SK-N-SH treated with all-trans-retinoic acid at 6 μM for 48 hours (cell line): Measurements from ENCODE around the gene FGGY.

Experiments used
- ATAC-seq: fragments of 200-7000 bp; cut with Tn5 transposase; 3 replicates; pipeline ENCODE4 v1.9.1; 2020; ENCODE audit warnings: mild to moderate bottlenecking, moderate library complexity
- ARNTL ChIP-seq: fragments of 450-650 bp; formaldehyde crosslinking; IDR thresholded peaks from 2 replicates; pipeline ENCODE4 v1.5.0; 2020; ENCODE audit warnings: low read depth, mild to moderate bottlenecking, moderate library complexity, borderline replicate concordance
- BACH2 ChIP-seq: fragments of 250-450 bp; sonication (Bioruptor Pico); IDR thresholded peaks from 2 replicates; pipeline ENCODE4 v1.9.0; 2021; ENCODE audit warnings: mild to moderate bottlenecking, borderline replicate concordance
- CSDC2 ChIP-seq: fragments of 250-450 bp; sonication (Bioruptor Pico); IDR thresholded peaks from 2 replicates; pipeline ENCODE4 v1.5.0; 2020; ENCODE audit warnings: mild to moderate bottlenecking, moderate library complexity
- ESRRG ChIP-seq: fragments of 250-450 bp; sonication (Bioruptor Pico); IDR thresholded peaks from 2 replicates; pipeline ENCODE4 v1.6.1; 2021; ENCODE audit warnings: mild to moderate bottlenecking
- GLIS3 ChIP-seq: fragments of 250-450 bp; sonication (Bioruptor Pico); IDR thresholded peaks from 2 replicates; pipeline ENCODE4 v1.5.0; 2020; ENCODE audit warnings: mild to moderate bottlenecking, moderate library complexity
- ISL1 ChIP-seq: fragments of 250-450 bp; sonication (Bioruptor Pico); IDR thresholded peaks from 2 replicates; pipeline ENCODE4 v2.1.2; 2022; ENCODE audit warnings: mild to moderate bottlenecking, moderate library complexity
- OSR1 ChIP-seq: fragments of 250-450 bp; sonication (Bioruptor Pico); IDR thresholded peaks from 2 replicates; pipeline ENCODE4 v1.8.0; 2022; ENCODE audit warnings: moderate library complexity, mild to moderate bottlenecking, inconsistent platforms
- PPARA ChIP-seq: fragments of 250-450 bp; sonication (Bioruptor Pico); IDR thresholded peaks from 2 replicates; pipeline ENCODE4 v1.5.0; 2020; ENCODE audit warnings: mild to moderate bottlenecking, borderline replicate concordance
- RARB ChIP-seq: fragments of 250-450 bp; sonication (Bioruptor Pico); IDR thresholded peaks from 2 replicates; pipeline ENCODE4 v1.8.0; 2021; ENCODE audit warnings: mild to moderate bottlenecking, moderate library complexity
- SNAI2 ChIP-seq: fragments of 250-450 bp; sonication (Bioruptor Pico); IDR thresholded peaks from 2 replicates; pipeline ENCODE4 v1.5.0; 2020; ENCODE audit warnings: mild to moderate bottlenecking, moderate library complexity
- TCF4 ChIP-seq: fragments of 250-450 bp; sonication (Bioruptor Pico); IDR thresholded peaks from 2 replicates; pipeline ENCODE4 v1.8.0; 2021; ENCODE audit warnings: mild to moderate bottlenecking, moderate library complexity, borderline replicate concordance
- TOX ChIP-seq: fragments of 250-450 bp; sonication (Bioruptor Pico); IDR thresholded peaks from 2 replicates; pipeline ENCODE4 v1.8.0; 2021; ENCODE audit warnings: mild to moderate bottlenecking, moderate library complexity, borderline replicate concordance
- ZC3H10 ChIP-seq: fragments of 250-450 bp; sonication (Bioruptor Pico); IDR thresholded peaks from 2 replicates; pipeline ENCODE4 v1.5.1; 2021; ENCODE audit warnings: mild to moderate bottlenecking, moderate library complexity
- ZFP3 ChIP-seq: fragments of 250-450 bp; sonication (Bioruptor Pico); IDR thresholded peaks from 2 replicates; pipeline ENCODE4 v1.5.0; 2020; ENCODE audit warnings: mild to moderate bottlenecking, moderate library complexity
- ZFP30 ChIP-seq: fragments of 450-650 bp; formaldehyde crosslinking; IDR thresholded peaks from 2 replicates; pipeline ENCODE4 v1.5.0; 2022; ENCODE audit warnings: mild to moderate bottlenecking, moderate library complexity
- ZNF565 ChIP-seq: fragments of 450-650 bp; formaldehyde crosslinking; conservative IDR thresholded peaks from 2 replicates; pipeline ENCODE4 v1.5.0; 2020; ENCODE audit warnings: low read depth, mild to moderate bottlenecking, moderate library complexity
- ZNF70 ChIP-seq: fragments of 450-650 bp; formaldehyde crosslinking; IDR thresholded peaks from 2 replicates; pipeline ENCODE4 v1.5.0; 2020; ENCODE audit warnings: mild to moderate bottlenecking, moderate library complexity
- ZNF8 ChIP-seq: fragments of 450-650 bp; formaldehyde crosslinking; IDR thresholded peaks from 2 replicates; pipeline ENCODE4 v1.5.0; 2020; ENCODE audit warnings: mild to moderate bottlenecking, moderate library complexity
- TF ChIP-seq, protein P1 (sequence below): fragments of 250-450 bp; sonication (Bioruptor Pico); IDR thresholded peaks from 2 replicates; pipeline ENCODE4 v1.5.1; 2020; ENCODE audit warnings: low read depth, mild to moderate bottlenecking, moderate library complexity
- TF ChIP-seq, protein P2 (sequence below): fragments of 250-450 bp; sonication (Bioruptor Pico); IDR thresholded peaks from 2 replicates; pipeline ENCODE4 v1.8.0; 2020; ENCODE audit warnings: mild to moderate bottlenecking, moderate library complexity, borderline replicate concordance
- TF ChIP-seq, protein P3 (sequence below): fragments of 250-450 bp; sonication (Bioruptor Pico); IDR thresholded peaks from 2 replicates; pipeline ENCODE4 v1.5.0; 2020; ENCODE audit warnings: mild to moderate bottlenecking, moderate library complexity
- TF ChIP-seq, protein P4 (sequence below): fragments of 250-450 bp; sonication (Bioruptor Pico); IDR thresholded peaks from 2 replicates; pipeline ENCODE4 v1.5.1; 2021; ENCODE audit warnings: mild to moderate bottlenecking, moderate library complexity
- TF ChIP-seq, protein P5 (sequence below): fragments of 250-450 bp; sonication (Bioruptor Pico); IDR thresholded peaks from 2 replicates; pipeline ENCODE4 v1.8.0; 2021; ENCODE audit warnings: low read depth, mild to moderate bottlenecking, moderate library complexity, borderline replicate concordance

FGGY gene

DNA sequence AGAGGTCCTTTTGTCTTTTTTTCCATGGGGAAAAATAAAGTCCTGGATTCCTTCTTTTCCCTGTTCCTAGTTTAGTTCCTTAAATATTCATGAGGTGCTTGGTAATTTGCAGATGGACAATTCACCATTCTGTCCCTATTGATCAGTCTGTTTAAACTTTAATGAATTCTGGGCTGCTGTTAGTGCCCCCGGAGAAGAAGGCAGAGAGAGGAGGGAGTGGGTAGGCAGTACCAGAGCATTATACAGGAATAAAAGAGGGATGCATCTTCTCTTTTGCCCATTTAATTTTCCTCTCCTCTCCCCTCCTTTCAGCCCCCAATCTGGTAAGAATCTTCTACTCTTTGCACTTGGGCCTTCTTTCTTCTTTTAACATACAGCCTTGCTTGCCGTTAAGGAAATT is 25.9 kb downstream of the FGGY start:
- ATAC-seq, result no peak

DNA sequence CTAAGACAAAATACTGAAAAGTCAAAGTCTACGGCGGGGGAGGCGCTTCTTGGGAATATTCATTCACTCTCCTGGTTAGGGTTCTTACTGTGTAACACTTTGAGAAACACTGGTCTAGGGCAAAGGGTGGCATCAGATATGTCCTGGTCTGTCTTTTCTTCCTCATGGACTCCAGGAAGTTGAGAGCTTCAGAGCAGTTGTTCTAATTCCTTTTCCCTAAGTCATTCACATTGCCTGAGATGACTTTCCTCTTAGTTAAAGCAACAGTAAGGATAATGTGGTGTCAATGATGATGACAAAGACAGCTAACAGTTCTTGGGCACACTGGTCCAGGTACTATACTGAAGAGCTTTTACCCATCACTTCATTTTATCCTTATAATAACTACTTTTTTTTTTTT is 27.0 kb downstream of the FGGY start:
- ATAC-seq, result no peak
- TF ChIP-seq, protein P1, sequence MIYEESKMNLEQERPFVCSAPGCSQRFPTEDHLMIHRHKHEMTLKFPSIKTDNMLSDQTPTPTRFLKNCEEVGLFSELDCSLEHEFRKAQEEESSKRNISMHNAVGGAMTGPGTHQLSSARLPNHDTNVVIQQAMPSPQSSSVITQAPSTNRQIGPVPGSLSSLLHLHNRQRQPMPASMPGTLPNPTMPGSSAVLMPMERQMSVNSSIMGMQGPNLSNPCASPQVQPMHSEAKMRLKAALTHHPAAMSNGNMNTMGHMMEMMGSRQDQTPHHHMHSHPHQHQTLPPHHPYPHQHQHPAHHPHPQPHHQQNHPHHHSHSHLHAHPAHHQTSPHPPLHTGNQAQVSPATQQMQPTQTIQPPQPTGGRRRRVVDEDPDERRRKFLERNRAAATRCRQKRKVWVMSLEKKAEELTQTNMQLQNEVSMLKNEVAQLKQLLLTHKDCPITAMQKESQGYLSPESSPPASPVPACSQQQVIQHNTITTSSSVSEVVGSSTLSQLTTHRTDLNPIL (CRISPR knock-in tag), result no peak
- TF ChIP-seq BACH2 (CRISPR knock-in tag) (no peak), GLIS3 (no peak), ZC3H10 (CRISPR knock-in tag) (no peak), TCF4 (CRISPR knock-in tag) (no peak)
- TF ChIP-seq, protein P2, sequence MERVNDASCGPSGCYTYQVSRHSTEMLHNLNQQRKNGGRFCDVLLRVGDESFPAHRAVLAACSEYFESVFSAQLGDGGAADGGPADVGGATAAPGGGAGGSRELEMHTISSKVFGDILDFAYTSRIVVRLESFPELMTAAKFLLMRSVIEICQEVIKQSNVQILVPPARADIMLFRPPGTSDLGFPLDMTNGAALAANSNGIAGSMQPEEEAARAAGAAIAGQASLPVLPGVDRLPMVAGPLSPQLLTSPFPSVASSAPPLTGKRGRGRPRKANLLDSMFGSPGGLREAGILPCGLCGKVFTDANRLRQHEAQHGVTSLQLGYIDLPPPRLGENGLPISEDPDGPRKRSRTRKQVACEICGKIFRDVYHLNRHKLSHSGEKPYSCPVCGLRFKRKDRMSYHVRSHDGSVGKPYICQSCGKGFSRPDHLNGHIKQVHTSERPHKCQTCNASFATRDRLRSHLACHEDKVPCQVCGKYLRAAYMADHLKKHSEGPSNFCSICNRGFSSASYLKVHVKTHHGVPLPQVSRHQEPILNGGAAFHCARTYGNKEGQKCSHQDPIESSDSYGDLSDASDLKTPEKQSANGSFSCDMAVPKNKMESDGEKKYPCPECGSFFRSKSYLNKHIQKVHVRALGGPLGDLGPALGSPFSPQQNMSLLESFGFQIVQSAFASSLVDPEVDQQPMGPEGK, result no peak

More for the DNA sequence above, 25.9 kb downstream of the FGGY start:
- TF ChIP-seq, protein P3, sequence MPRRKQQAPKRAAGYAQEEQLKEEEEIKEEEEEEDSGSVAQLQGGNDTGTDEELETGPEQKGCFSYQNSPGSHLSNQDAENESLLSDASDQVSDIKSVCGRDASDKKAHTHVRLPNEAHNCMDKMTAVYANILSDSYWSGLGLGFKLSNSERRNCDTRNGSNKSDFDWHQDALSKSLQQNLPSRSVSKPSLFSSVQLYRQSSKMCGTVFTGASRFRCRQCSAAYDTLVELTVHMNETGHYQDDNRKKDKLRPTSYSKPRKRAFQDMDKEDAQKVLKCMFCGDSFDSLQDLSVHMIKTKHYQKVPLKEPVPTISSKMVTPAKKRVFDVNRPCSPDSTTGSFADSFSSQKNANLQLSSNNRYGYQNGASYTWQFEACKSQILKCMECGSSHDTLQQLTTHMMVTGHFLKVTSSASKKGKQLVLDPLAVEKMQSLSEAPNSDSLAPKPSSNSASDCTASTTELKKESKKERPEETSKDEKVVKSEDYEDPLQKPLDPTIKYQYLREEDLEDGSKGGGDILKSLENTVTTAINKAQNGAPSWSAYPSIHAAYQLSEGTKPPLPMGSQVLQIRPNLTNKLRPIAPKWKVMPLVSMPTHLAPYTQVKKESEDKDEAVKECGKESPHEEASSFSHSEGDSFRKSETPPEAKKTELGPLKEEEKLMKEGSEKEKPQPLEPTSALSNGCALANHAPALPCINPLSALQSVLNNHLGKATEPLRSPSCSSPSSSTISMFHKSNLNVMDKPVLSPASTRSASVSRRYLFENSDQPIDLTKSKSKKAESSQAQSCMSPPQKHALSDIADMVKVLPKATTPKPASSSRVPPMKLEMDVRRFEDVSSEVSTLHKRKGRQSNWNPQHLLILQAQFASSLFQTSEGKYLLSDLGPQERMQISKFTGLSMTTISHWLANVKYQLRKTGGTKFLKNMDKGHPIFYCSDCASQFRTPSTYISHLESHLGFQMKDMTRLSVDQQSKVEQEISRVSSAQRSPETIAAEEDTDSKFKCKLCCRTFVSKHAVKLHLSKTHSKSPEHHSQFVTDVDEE, result no peak
- TF ChIP-seq, protein P4, sequence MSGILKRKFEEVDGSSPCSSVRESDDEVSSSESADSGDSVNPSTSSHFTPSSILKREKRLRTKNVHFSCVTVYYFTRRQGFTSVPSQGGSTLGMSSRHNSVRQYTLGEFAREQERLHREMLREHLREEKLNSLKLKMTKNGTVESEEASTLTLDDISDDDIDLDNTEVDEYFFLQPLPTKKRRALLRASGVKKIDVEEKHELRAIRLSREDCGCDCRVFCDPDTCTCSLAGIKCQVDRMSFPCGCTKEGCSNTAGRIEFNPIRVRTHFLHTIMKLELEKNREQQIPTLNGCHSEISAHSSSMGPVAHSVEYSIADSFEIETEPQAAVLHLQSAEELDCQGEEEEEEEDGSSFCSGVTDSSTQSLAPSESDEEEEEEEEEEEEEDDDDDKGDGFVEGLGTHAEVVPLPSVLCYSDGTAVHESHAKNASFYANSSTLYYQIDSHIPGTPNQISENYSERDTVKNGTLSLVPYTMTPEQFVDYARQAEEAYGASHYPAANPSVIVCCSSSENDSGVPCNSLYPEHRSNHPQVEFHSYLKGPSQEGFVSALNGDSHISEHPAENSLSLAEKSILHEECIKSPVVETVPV (CRISPR knock-in tag), result no peak
- no peak for TF ChIP-seq TOX (CRISPR knock-in tag)
- TF ChIP-seq ARNTL (CRISPR knock-in tag), result no peak
- TF ChIP-seq ESRRG (CRISPR knock-in tag), result no peak
- no peak for TF ChIP-seq ZFP30 (CRISPR knock-in tag)
- no peak for TF ChIP-seq RARB (CRISPR knock-in tag)
- TF ChIP-seq ZNF70 (CRISPR knock-in tag), result no peak
- no peak for TF ChIP-seq ZNF8 (CRISPR knock-in tag)
- TF ChIP-seq TCF4 (CRISPR knock-in tag), result no peak
- TF ChIP-seq ZFP3, result no peak
- TF ChIP-seq BACH2 (CRISPR knock-in tag), result no peak
- no peak for TF ChIP-seq ZNF565 (CRISPR knock-in tag)
- TF ChIP-seq GLIS3, result no peak
- no peak for TF ChIP-seq SNAI2 (CRISPR knock-in tag)
- TF ChIP-seq, all 23 proteins: peak for 0

DNA sequence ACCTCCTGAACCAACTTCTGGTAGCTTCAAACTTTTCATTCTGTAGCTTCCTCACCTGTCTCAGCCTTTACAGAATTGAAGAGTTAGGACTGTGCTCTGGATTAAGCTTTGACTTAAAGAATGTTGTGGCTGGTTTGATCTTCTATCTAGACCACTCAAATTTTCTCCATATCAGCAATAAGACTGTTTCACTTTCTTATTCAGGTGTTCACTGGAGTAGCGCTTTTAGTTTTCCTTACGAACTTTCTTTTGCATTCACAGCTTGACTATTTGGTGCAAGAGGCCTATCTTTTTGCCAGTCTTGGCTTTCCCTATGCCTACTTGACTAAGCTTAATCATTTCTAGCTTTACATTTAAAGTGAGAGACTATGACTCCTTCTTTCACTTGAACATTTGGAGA is 31.5 kb downstream of the FGGY start:
- no peak for ATAC-seq
- no peak for TF ChIP-seq TOX (CRISPR knock-in tag)
- no peak for TF ChIP-seq ZNF8 (CRISPR knock-in tag)
- TF ChIP-seq, protein P1 (CRISPR knock-in tag), result no peak

DNA sequence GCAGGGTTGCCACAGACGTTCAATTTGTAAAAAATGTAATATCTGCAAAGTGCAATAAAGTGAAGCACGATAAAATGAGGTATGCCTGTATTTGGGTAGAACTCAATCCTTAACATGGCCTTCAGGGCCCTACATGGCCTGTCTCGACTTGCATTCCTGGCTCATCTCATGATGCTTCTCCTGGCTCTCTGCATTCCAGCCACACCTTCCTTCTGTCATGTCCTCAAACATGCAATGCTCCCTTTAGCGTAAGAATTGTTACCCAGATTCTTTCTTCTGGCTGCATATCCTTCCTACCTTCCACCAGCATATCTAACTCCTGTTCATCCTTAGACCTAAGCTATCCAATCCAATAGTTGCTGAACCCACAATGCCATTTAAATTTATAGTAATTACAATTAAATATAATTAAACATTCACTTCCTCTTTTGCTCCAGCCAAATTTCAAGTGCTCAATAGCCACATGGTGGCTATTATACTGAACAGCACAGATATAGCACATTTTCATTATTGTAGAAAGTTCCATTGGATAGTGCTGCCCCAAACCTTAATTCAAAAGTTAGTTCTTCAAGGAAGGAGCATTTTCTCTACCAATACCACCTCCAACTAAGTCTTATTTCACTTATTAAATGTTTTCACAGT is 32.6 kb downstream of the FGGY start:
- ATAC-seq, result no peak
- TF ChIP-seq, protein P3, result no peak
- no peak for TF ChIP-seq CSDC2 (CRISPR knock-in tag)
- TF ChIP-seq ESRRG (CRISPR knock-in tag), result no peak
- TF ChIP-seq PPARA (CRISPR knock-in tag), result no peak
- no peak for TF ChIP-seq OSR1 (CRISPR knock-in tag)
- no peak for TF ChIP-seq GLIS3
- TF ChIP-seq SNAI2 (CRISPR knock-in tag), result no peak
- TF ChIP-seq, protein P5, sequence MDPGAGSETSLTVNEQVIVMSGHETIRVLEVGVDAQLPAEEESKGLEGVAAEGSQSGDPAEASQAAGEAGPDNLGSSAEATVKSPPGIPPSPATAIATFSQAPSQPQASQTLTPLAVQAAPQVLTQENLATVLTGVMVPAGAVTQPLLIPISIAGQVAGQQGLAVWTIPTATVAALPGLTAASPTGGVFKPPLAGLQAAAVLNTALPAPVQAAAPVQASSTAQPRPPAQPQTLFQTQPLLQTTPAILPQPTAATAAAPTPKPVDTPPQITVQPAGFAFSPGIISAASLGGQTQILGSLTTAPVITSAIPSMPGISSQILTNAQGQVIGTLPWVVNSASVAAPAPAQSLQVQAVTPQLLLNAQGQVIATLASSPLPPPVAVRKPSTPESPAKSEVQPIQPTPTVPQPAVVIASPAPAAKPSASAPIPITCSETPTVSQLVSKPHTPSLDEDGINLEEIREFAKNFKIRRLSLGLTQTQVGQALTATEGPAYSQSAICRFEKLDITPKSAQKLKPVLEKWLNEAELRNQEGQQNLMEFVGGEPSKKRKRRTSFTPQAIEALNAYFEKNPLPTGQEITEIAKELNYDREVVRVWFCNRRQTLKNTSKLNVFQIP (CRISPR knock-in tag), result no peak
- no peak for TF ChIP-seq ISL1 (CRISPR knock-in tag)
- no peak for TF ChIP-seq TCF4 (CRISPR knock-in tag)
